Measurements from ENCODE around the gene ATP10A.
"Not testable (repeated sequence)": the region's sequence is repeated elsewhere in the genome, so short reads cannot be mapped to it uniquely, and the experiment has no call there.

Gene ATP10A

GRCh38 chr15:25883463-25884259, 20.5 kb upstream of the ATP10A start:
- DNase-seq, result no peak

DNA sequence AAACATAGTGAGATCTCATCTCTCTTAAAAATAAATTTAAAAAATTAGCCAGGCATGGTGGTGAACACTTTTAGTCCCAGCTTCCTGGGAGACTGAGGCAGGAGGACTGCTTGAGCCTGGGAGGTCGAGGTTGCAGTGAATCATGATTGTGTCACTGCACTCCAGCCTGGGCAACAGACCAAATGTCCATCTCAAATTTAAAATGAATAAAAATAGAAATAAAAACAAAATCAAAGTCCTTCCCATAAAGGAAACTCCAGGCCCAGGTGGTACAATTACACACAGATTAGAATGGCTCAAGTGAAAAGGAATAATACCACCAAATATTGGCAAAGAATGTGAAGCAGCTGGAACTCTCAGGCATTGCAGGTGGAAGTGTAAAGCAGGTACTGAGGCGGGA, 19.3 kb upstream of the ATP10A start:
- no peak for DNase-seq

GRCh38 chr15:25880877-25881276, 17.8 kb upstream of the ATP10A start:
- not testable (repeated sequence) for DNase-seq

GRCh38 chr15:25880411-25880810, 17.3 kb upstream of the ATP10A start:
- DNase-seq, result no peak

GRCh38 chr15:25879438-25879837, 16.3 kb upstream of the ATP10A start:
- no peak for DNase-seq

DNA sequence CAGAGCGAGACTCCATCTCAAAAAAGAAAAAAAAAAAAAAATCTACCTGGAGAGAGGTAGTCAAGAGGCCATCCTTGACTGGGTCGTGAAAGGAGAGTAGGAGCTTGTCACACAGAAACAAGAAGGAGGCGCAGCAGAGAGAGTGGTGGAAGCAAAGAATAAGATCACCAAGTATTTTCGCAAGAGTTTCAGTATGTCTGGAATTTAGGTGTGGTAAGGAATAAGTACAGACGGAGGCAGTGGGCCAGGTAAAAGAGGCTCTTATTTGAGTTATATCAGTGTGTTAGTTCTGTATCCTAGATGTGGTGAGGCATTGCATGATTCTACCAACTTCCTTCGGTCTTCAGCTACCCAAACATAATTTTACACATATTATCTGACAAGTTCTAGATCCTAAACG, 14.6 kb upstream of the ATP10A start:
- DNase-seq, result no peak

DNA sequence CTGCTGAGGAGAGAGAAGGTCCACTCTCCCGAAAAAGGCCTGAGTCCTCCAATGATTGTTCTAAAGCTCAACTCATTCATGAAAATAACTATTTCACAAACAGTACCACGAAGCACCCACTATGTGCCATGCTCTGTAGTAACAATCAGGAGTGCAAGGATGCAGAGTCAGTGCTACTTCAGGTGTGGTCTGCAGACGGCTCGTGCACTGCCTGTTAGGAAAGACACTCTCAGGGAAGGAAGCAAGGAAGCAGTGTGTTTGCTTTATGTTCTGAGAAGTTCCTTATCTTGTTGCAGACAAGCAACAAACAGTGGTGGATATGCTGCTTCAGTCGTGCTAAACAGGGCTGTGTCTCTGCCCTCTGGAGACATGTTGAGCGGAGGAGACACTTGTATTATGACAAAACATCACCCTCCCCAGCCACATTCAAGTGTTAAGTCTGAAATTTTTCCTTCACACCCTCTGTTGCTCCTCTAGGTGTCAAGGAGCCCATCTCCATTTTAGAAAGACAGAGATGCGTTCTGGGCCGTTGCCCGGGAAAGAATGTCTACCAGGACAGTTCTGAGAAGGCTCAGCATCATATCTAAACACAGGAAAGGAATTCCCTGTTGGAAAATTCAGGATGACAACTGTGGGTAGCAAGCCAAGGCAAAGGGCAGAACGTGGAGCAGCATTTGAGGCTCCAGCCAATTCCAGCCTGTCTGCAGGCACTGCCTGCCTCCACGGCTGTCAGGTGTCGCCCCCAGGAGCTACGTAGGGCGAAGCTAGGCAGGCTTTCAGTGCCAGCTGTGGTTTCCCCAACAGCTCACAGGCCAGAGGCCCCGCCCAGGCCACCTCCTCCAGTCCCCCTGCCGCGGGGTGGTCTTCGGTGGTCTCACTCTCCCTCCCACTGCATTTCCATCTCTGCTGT, 13.4 kb upstream of the ATP10A start:
- no peak for DNase-seq

- no peak for DNase-seq
Observed at GRCh38 chr15:25875566-25875965, 12.4 kb upstream of the ATP10A start.

GRCh38 chr15:25874379-25874778, 11.3 kb upstream of the ATP10A start:
- no peak for DNase-seq

DNA sequence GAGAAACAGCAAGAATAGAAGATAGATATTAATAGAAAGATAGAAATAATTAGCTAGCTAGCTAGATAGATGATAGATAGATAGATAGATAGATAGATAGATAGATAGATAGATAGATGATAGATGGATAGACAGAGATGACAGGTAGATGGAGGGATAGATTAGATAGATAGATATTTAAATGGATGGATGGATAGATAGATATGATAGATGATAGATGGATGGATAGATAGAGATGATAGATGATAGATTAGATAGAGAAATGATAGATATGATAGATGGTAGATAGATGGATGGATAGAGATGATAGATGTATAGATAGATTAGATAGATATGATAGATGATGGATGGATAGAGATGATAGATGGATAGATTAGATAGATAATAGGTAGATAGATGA, 8.3 kb upstream of the ATP10A start:
- no peak for DNase-seq

GRCh38 chr15:25870938-25871337, 7.8 kb upstream of the ATP10A start:
- DNase-seq, result no peak

- DNase-seq, result no peak
Observed at GRCh38 chr15:25869701-25870100, 6.6 kb upstream of the ATP10A start.

DNA sequence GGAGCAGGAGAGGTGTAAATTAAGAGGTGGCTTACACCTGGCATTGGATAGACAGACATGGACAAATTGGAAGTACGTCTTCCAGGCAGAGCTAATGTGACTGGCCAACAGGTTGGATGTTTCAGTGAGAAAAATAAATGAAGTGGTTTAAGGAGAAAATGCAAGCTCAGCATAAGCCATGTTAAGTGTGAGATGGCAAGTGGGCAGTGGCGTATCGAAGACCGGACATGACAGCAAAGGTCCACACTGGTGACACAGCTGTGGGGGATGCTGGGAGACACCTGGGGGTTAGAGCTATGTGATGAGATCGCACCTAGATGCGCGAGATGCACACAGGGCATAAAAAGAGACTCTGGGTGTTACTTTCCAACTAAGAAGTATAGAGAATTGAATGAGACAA, 3.7 kb upstream of the ATP10A start:
- no peak for DNase-seq

GRCh38 chr15:25866251-25866650, 3.1 kb upstream of the ATP10A start:
- DNase-seq, result no peak

GRCh38 chr15:25864966-25865365, 1.8 kb upstream of the ATP10A start:
- no peak for DNase-seq

DNA sequence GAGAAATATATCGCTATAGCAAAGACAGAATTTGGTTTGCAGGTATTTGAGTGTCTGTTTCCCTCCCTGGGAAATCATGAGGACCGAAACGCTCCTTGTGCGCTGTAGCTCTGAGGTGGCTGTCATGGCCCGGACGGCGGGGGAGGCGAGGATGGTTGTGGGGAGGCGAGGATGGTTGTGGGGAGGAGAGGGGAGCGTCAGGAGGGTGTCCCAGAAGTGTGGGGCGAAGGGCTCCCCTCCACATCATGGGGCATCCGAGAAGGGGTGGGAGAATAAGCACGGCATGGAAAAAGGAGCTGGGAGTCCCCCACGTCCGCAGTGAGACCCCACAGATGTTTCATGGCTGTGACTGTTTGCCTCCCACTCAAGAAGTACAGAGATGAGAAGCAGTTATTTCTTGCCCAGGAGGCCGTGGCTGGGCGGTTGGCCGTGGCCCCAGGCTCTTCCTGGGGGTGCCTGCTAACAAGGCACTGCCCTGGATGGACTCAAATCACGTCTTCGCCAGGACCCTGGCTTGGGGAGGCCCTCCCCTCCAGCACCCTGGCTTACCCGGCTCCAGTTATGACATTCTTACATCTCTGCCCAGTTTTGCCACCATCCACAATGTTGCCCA, 947 bp upstream of the ATP10A start:
- DNase-seq, result no peak

- DNase-seq, result peak; percentile 61 to 63
Observed at GRCh38 chr15:25862472-25863110, 536 bp downstream of the ATP10A start.

DNA sequence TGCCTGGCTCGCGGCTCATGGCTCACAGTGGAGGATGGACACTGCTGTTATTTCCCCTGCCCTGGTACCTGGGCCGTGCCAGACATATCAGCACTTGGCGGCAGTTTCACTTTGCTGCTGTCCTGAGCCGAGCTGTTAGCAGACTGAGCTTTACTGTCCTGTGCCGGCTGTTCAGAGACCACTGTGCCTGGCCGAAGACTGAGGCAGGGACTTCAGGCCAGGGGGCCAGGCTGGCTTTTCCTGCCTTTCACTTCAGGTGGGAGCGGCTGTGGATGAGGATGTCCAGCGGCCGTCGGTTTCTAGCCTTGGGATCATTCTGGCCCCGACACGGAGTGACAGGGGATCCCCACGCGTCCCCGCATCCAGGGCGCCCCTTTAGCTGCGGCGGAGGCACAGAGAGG, 1.1 kb downstream of the ATP10A start:
- no peak for DNase-seq

GRCh38 chr15:25860885-25861866, 2.0 kb downstream of the ATP10A start:
- no peak for DNase-seq

- DNase-seq, result peak in 1 of 2 donors; percentile 36
Observed at GRCh38 chr15:25859838-25860645, 3.1 kb downstream of the ATP10A start.
